ENCODE data around the gene SUN5.

The SUN5 gene

GRCh38 chr20:33005908-33006775, 1.9 kb upstream of the SUN5 start:
- H3K27me3 ChIP-seq (ENCODE audit: insufficient read depth, low read length): no peaks in the 10 kb centered on the region
- no peaks in the 10 kb centered on the region for H3K9me3 ChIP-seq (ENCODE audit: low read length)
- H3K36me3 ChIP-seq (ENCODE audit: insufficient read depth, low read length): no peaks in the 10 kb centered on the region
- no peak overlapping the region for H3K4me3 ChIP-seq (ENCODE audit: low read length)
- no peak overlapping the region for H2AFZ ChIP-seq (ENCODE audit: low read depth, low read length)
- no peaks in the 10 kb centered on the region for H3K4me1 ChIP-seq (ENCODE audit: insufficient read depth, low read length)

GRCh38 chr20:33005132-33005566, 916 bp upstream of the SUN5 start:
- Histone ChIP-seq H3K4me3 (ENCODE audit: low read length) (no peak overlapping the region), H3K36me3 (ENCODE audit: insufficient read depth, low read length) (no peaks in the 10 kb centered on the region), H3K4me1 (ENCODE audit: insufficient read depth, low read length) (no peaks in the 10 kb centered on the region), H3K9me3 (ENCODE audit: low read length) (no peaks in the 10 kb centered on the region), H3K27me3 (ENCODE audit: insufficient read depth, low read length) (no peaks in the 10 kb centered on the region), H2AFZ (ENCODE audit: low read depth, low read length) (no peak overlapping the region)

GRCh38 chr20:33002087-33002808, 2.0 kb downstream of the SUN5 start:
- H3K4me3 ChIP-seq (ENCODE audit: low read length): no peak overlapping the region
- no peak overlapping the region for H2AFZ ChIP-seq (ENCODE audit: low read depth, low read length)
- no peaks in the 10 kb centered on the region for H3K9me3 ChIP-seq (ENCODE audit: low read length)
- H3K4me1 ChIP-seq (ENCODE audit: insufficient read depth, low read length): no peaks in the 10 kb centered on the region
- no peaks in the 10 kb centered on the region for H3K36me3 ChIP-seq (ENCODE audit: insufficient read depth, low read length)
- no peaks in the 10 kb centered on the region for H3K27me3 ChIP-seq (ENCODE audit: insufficient read depth, low read length)

DNA sequence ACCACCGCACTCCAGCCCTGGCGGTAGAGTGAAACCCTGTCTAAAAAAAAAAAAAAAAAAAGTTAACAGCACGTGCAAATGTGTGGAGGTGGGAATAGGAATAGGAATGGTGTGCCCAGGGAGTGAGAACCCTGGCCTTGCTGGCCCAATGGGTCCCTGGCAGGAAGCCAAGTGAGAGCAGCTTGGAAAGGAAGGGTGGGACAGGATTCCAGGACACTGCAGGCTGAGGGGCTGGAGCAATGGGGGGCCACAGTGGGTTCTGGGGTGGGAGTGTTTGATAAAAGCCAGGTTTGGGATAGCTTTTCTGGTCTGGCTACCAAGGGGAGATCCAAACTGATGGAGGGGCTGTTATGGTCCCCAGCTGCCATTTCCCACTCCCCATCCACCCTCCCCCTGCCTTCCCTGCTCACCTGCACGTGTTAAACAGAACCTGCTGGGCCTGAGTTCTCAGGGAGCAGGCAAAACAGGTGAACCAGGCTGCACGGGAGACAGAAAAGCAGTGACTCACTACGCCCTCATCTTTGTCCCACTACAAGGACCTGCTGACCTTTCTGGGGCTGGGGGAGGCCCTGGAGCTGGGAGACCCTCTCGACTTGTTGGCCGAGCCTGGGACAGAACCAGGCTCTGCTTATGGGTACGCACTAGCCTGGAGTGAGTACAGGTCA, 3.3 kb downstream of the SUN5 start:
- Histone ChIP-seq H3K4me1 (ENCODE audit: insufficient read depth, low read length) (no peaks in the 10 kb centered on the region), H3K36me3 (ENCODE audit: insufficient read depth, low read length) (no peaks in the 10 kb centered on the region), H2AFZ (ENCODE audit: low read depth, low read length) (no peak overlapping the region), H3K9me3 (ENCODE audit: low read length) (no peaks in the 10 kb centered on the region), H3K27me3 (ENCODE audit: insufficient read depth, low read length) (no peaks in the 10 kb centered on the region), H3K4me3 (ENCODE audit: low read length) (no peak overlapping the region)

GRCh38 chr20:32999603-33000250, 4.5 kb downstream of the SUN5 start:
- H3K9me3 ChIP-seq (ENCODE audit: low read length): no peaks in the 10 kb centered on the region
- H2AFZ ChIP-seq (ENCODE audit: low read depth, low read length): no peak overlapping the region
- H3K36me3 ChIP-seq (ENCODE audit: insufficient read depth, low read length): no peaks in the 10 kb centered on the region
- H3K4me1 ChIP-seq (ENCODE audit: insufficient read depth, low read length): no peaks in the 10 kb centered on the region
- no peaks in the 10 kb centered on the region for H3K27me3 ChIP-seq (ENCODE audit: insufficient read depth, low read length)
- H3K4me3 ChIP-seq (ENCODE audit: low read length): no peak overlapping the region

GRCh38 chr20:32997431-32997830, 6.8 kb downstream of the SUN5 start:
- Histone ChIP-seq H3K9me3 (ENCODE audit: low read length) (no peaks in the 10 kb centered on the region), H3K36me3 (ENCODE audit: insufficient read depth, low read length) (no peaks in the 10 kb centered on the region)

DNA sequence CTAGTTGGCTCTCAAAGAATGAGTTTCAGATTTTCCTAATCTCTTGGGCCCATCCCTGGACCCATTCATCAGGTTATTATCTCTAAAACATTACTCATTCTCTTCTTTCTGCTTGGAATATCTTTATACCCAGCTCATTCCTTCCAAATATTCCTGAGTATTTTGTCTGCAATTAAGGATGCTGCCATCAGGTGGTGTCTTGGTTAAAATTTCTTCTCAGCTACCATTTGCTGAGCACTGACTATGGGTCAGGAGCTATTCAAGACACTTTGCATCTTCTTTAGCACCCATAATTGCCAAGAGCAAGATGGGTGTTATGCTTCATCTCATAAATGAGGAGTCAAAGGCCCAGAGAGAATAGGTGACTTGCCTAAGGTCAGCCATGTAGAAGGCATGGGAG, 8.4 kb downstream of the SUN5 start:
- Histone ChIP-seq H3K36me3 (ENCODE audit: insufficient read depth, low read length) (no peaks in the 10 kb centered on the region), H3K27me3 (ENCODE audit: insufficient read depth, low read length) (no peaks in the 10 kb centered on the region), H3K4me1 (ENCODE audit: insufficient read depth, low read length) (no peaks in the 10 kb centered on the region), H2AFZ (ENCODE audit: low read depth, low read length) (no peak overlapping the region), H3K4me3 (ENCODE audit: low read length) (no peak overlapping the region), H3K9me3 (ENCODE audit: low read length) (no peaks in the 10 kb centered on the region)

More at GRCh38 chr20:32997431-32997830, 6.8 kb downstream of the SUN5 start:
- Histone ChIP-seq H3K27me3 (ENCODE audit: insufficient read depth, low read length) (no peaks in the 10 kb centered on the region), H3K4me3 (ENCODE audit: low read length) (no peak overlapping the region), H2AFZ (ENCODE audit: low read depth, low read length) (no peak overlapping the region), H3K4me1 (ENCODE audit: insufficient read depth, low read length) (no peaks in the 10 kb centered on the region)

DNA sequence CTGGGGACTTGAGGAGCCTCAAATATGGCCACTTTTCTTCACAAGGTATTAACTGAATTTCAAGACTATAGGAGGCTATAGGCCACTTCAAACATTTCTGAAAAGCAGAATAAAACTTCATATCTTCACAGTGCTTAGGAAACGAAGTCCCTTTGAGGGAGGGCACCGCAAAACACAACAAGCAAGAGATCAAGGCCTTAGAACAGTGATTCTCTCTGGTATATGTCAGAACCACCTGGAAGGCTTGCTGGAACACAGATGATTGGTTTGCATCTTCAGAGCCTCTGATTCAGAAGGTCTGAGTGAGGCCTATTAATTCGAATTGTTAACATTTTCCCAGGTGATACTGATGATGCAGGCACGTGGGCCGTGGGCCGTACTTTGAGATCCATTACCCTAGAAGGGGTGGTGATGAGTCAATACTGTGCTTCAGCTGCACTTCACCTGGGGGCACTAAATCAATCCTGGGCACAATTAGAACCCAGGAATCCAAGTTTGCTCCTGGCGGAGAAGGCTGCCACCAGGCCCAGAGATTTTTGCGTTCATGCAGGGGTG, 10.7 kb downstream of the SUN5 start:
- Histone ChIP-seq H3K36me3 (ENCODE audit: insufficient read depth, low read length) (no peaks in the 10 kb centered on the region), H2AFZ (ENCODE audit: low read depth, low read length) (no peak overlapping the region), H3K9me3 (ENCODE audit: low read length) (no peaks in the 10 kb centered on the region), H3K4me1 (ENCODE audit: insufficient read depth, low read length) (no peaks in the 10 kb centered on the region), H3K27me3 (ENCODE audit: insufficient read depth, low read length) (no peaks in the 10 kb centered on the region), H3K4me3 (ENCODE audit: low read length) (no peak overlapping the region)

- Histone ChIP-seq H2AFZ (ENCODE audit: low read depth, low read length) (no peak overlapping the region), H3K4me1 (ENCODE audit: insufficient read depth, low read length) (no peaks in the 10 kb centered on the region), H3K9me3 (ENCODE audit: low read length) (no peaks in the 10 kb centered on the region), H3K27me3 (ENCODE audit: insufficient read depth, low read length) (no peaks in the 10 kb centered on the region), H3K36me3 (ENCODE audit: insufficient read depth, low read length) (no peaks in the 10 kb centered on the region), H3K4me3 (ENCODE audit: low read length) (no peak overlapping the region)
Measured at GRCh38 chr20:32991792-32992641, 12.2 kb downstream of the SUN5 start.

DNA sequence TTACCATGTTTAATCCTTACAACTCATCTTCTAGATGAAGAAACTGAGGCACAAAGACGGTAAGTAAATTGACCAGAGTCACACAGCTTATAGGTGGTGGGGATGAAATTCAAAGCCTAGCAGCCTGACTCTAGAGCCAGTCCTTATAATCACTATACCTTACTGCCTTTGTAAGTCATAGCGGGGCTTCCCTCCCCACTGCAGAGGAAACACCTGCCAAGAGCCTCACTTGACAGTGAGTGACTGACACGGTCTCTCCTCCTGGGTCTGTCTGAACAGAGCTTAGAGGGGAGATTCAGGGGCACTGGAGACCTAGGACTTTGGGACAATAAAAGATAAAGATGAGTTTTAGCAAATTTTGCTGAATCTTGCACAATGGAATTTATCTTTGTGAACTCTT, 12.8 kb downstream of the SUN5 start:
- Histone ChIP-seq H3K4me1 (ENCODE audit: insufficient read depth, low read length) (no peaks in the 10 kb centered on the region), H3K9me3 (ENCODE audit: low read length) (no peaks in the 10 kb centered on the region), H3K4me3 (ENCODE audit: low read length) (no peak overlapping the region), H3K27me3 (ENCODE audit: insufficient read depth, low read length) (no peaks in the 10 kb centered on the region), H3K36me3 (ENCODE audit: insufficient read depth, low read length) (no peaks in the 10 kb centered on the region), H2AFZ (ENCODE audit: low read depth, low read length) (no peak overlapping the region)

- Histone ChIP-seq H3K27me3 (ENCODE audit: insufficient read depth, low read length) (no peaks in the 10 kb centered on the region), H3K36me3 (ENCODE audit: insufficient read depth, low read length) (no peaks in the 10 kb centered on the region), H3K4me1 (ENCODE audit: insufficient read depth, low read length) (no peaks in the 10 kb centered on the region), H3K4me3 (ENCODE audit: low read length) (no peak overlapping the region), H2AFZ (ENCODE audit: low read depth, low read length) (no peak overlapping the region), H3K9me3 (ENCODE audit: low read length) (no peaks in the 10 kb centered on the region)
Measured at GRCh38 chr20:32990426-32990825, 13.8 kb downstream of the SUN5 start.
